ENCODE measurements around the gene RABGAP1L.
"Not testable (repeated sequence)": the region's sequence is repeated elsewhere in the genome, so short reads cannot be mapped to it uniquely, and the experiment has no call there.

RABGAP1L gene

GRCh38 chr1:175019524-175019923 is 860.2 kb downstream of the RABGAP1L start:
- Histone ChIP-seq H3K4me1 (no peaks in the 10 kb centered on the region), H3K27ac (no peak overlapping the region), H3K36me3 (ENCODE audit: control insufficient read depth, insufficient read depth, low read length) (no peaks in the 10 kb centered on the region), H3K9ac (no peak overlapping the region), H3K9me3 (ENCODE audit: control insufficient read depth, low read length) (no peaks in the 10 kb centered on the region), H3K4me2 (ENCODE audit: low read length) (no peak overlapping the region), H2AFZ (no peak overlapping the region), H3K79me2 (peaks cover 2% of the 10 kb centered on the region), H3K27me3 (ENCODE audit: control insufficient read depth, insufficient read depth, low read length) (no peaks in the 10 kb centered on the region), H3K4me3 (ENCODE audit: low read depth, low read length) (no peak overlapping the region)
- no peak for TF ChIP-seq CTCF (IDR thresholded peaks at IDR 0.05)

- Histone ChIP-seq H3K79me2 (peaks cover 2% of the 10 kb centered on the region), H3K4me2 (ENCODE audit: low read length) (peak within 1 kb of the TSS; percentile 66), H2AFZ (peak within 1 kb of the TSS; percentile 90), H3K4me1 (no peaks in the 10 kb centered on the region), H3K9me3 (ENCODE audit: control insufficient read depth, low read length) (no peaks in the 10 kb centered on the region), H3K27ac (peak within 1 kb of the TSS; percentile 75), H3K9ac (peak within 1 kb of the TSS; percentile 12), H3K27me3 (ENCODE audit: control insufficient read depth, insufficient read depth, low read length) (no peaks in the 10 kb centered on the region), H3K36me3 (ENCODE audit: control insufficient read depth, insufficient read depth, low read length) (no peaks in the 10 kb centered on the region), H3K4me3 (ENCODE audit: low read depth, low read length) (peak within 1 kb of the TSS; percentile 94)
- TF ChIP-seq CTCF (IDR thresholded peaks at IDR 0.05) = no peak
Measured at GRCh38 chr1:175023043-175023921, 864.0 kb downstream of the RABGAP1L start, which contains the start of gene MRPS14. Gene MRPS14 (minus strand): TSS chr1:175023425. CDS start chr1:175023408, 17 bp downstream.

DNA sequence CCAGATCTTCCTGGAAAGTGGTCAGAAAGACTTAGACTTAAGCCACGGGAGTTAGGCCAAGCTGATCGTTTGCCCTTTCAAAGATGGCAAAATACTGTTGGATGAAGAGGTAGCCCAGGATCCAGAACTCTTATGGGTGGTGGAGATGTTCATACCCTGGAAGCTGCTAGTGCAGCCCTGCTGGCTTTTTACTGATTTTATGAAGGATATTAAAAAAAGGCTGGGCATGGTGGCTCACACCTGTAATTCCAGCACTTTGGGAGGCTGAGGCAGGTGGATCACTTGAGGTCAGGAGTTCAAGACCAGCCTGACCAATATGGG is 864.6 kb downstream of the RABGAP1L start:
- peak overlapping the region; percentile 75 for H3K27ac ChIP-seq

GRCh38 chr1:175024773-175025172 is 865.5 kb downstream of the RABGAP1L start:
- Histone ChIP-seq H2AFZ (no peak overlapping the region), H3K79me2 (peaks cover 2% of the 10 kb centered on the region), H3K9ac (no peak overlapping the region), H3K9me3 (ENCODE audit: control insufficient read depth, low read length) (no peaks in the 10 kb centered on the region), H3K36me3 (ENCODE audit: control insufficient read depth, insufficient read depth, low read length) (no peaks in the 10 kb centered on the region), H3K4me2 (ENCODE audit: low read length) (no peak overlapping the region), H3K4me1 (no peaks in the 10 kb centered on the region), H3K4me3 (ENCODE audit: low read depth, low read length) (no peak overlapping the region), H3K27ac (no peak overlapping the region), H3K27me3 (ENCODE audit: control insufficient read depth, insufficient read depth, low read length) (no peaks in the 10 kb centered on the region)
- TF ChIP-seq CTCF (IDR thresholded peaks at IDR 0.05) = no peak

More for the DNA sequence above, 864.6 kb downstream of the RABGAP1L start:
- H3K4me1 ChIP-seq; H3K9ac ChIP-seq; H3K79me2 ChIP-seq; H3K27me3 ChIP-seq (ENCODE audit: control insufficient read depth, insufficient read depth, low read length); H3K9me3 ChIP-seq (ENCODE audit: control insufficient read depth, low read length); H3K36me3 ChIP-seq (ENCODE audit: control insufficient read depth, insufficient read depth, low read length): not testable (repeated sequence)
- Histone ChIP-seq H3K4me2 (ENCODE audit: low read length) (peak overlapping the region; percentile 66), H3K4me3 (ENCODE audit: low read depth, low read length) (peak overlapping the region; percentile 94), H2AFZ (peak overlapping the region; percentile 90)

GRCh38 chr1:175033953-175034352 is 874.6 kb downstream of the RABGAP1L start:
- H3K27ac ChIP-seq = no peak overlapping the region

More at GRCh38 chr1:175033953-175034352, 874.6 kb downstream of the RABGAP1L start:
- Histone ChIP-seq H2AFZ (peak overlapping the region; percentile 33), H3K4me3 (ENCODE audit: low read depth, low read length) (no peak overlapping the region), H3K36me3 (ENCODE audit: control insufficient read depth, insufficient read depth, low read length) (no peaks in the 10 kb centered on the region), H3K9me3 (ENCODE audit: control insufficient read depth, low read length) (no peaks in the 10 kb centered on the region), H3K9ac (no peak overlapping the region), H3K79me2 (no peaks in the 10 kb centered on the region), H3K27me3 (ENCODE audit: control insufficient read depth, insufficient read depth, low read length) (no peaks in the 10 kb centered on the region), H3K4me2 (ENCODE audit: low read length) (no peak overlapping the region), H3K4me1 (no peaks in the 10 kb centered on the region)
- TF ChIP-seq CTCF (IDR thresholded peaks at IDR 0.05) = no peak
